C1 segment of cervical spinal cord (tissue), 14 donors: Measurements from ENCODE around the gene PEX19.
"Not testable (repeated sequence)": the region's sequence is repeated elsewhere in the genome, so short reads cannot be mapped to it uniquely, and the experiment has no call there.

ENCODE experiments used
- DNase-seq, 14 donors: peaks; one replicate each; lab custom pipeline; 2025; lab: John Stamatoyannopoulos, UW

The PEX19 gene, protein sequence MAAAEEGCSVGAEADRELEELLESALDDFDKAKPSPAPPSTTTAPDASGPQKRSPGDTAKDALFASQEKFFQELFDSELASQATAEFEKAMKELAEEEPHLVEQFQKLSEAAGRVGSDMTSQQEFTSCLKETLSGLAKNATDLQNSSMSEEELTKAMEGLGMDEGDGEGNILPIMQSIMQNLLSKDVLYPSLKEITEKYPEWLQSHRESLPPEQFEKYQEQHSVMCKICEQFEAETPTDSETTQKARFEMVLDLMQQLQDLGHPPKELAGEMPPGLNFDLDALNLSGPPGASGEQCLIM

DNA sequence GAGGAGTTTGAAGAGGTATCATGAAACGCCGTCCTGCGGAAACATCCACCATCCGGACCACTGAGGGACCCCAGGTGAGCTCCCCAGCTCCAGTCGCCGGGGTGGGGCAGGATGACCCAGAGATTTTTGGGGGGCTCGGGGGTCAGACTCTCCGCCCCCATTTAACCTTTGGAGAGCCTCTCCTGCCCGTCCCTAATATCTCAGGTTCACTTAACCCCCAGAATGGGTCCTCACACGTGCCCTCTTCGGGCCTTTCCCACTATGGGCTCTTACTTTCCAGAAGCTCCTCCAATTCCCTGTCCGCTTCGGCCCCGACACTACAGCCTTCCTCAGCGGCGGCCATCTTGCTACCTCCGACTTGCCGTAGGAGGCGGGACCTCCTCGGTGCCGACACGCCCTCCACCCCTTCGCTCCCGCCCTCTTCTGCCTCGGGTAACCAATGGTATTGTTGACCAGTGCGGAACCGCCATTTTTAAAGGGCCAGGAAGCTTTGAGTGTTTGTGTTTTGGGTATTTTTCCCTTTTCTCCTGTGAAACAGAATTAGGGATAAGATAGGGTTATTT is at the start of gene PEX19:
Gene PEX19, minus strand, starts transcription at position 352 of the 563 bp plus-strand sequence. Its CDS starts 9 bp downstream, at position 343.
- peak; percentile 20 to 91 (median 86) for DNase-seq

DNA sequence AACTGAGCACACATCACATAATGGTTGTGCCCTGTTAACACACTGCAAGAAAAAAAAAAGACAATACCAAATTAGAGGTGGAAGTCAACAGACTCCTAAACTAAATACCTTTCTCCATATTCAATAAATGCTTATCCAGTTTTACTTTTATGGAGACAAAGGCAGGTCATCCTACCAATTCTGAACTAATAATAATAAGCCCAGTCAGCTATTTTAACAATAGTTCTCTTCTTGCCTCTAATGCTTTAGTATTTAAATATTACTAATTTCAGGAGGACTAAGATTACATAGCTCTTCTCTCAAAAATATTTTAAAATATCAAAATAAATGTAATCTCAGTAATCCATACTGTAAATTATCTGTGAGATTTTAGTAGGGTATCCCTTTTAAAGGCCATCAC is 47.6 kb upstream of the PEX19 start:
- DNase-seq: no peak

DNA sequence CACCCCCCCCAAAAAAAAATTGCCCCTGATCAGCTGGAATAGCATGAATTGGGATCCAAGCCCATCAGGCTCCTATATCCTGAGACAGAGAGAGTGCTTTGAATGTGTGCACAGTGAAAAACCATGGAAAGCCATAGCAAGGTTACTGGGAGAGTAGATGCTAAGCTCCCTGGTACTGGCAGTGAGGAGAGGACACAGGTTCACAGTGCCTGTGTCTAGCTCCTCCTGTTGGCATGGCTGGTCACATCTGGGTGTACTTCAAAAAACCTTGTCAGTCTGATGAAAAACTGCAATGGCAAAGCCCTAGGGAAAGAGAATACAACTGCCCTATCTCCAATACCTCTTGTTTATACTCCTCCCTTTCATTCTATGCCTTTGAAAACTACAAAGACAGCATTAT is 45.2 kb upstream of the PEX19 start:
- DNase-seq: no peak

DNA sequence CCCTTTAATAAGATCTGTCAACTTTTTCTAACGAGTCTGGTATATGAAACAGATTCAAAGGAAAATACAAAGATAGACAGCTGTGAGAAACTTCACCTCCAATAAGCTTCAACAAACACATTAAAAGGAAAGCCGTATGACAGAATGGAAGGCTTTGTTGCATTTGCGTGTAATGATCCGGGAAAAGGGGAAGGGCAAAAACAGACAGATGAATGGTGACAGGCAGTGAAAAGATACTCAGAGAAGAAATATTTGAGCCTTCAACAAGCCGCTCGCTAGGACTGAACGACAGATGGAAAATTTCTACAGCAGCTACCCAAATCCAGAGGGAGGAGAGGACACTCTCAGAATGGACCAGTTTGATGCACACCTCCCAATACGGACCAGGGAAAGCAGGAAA is 43.3 kb upstream of the PEX19 start:
- peak in 8 of 14 donors; percentile 13 to 27 (median 19) for DNase-seq

DNA sequence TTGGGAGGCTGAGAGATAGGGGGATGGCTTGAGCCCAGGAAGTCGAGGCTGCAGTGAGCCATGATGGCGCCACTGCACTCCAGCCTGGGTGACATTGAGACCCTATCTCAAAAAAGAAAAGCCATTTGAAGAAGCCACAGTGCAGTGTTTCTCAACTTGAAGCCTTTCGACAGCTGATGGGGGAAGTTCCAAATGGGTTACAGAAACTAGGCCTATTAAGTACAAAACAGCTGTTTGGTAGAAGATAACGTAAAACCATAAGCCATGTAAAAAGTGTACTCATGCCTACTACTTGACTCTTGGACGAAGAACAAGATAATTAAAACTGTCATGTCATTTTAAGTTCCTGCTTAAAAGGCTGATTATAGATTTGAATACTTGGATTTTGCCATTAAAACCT is 41.5 kb upstream of the PEX19 start:
- no peak for DNase-seq

DNA sequence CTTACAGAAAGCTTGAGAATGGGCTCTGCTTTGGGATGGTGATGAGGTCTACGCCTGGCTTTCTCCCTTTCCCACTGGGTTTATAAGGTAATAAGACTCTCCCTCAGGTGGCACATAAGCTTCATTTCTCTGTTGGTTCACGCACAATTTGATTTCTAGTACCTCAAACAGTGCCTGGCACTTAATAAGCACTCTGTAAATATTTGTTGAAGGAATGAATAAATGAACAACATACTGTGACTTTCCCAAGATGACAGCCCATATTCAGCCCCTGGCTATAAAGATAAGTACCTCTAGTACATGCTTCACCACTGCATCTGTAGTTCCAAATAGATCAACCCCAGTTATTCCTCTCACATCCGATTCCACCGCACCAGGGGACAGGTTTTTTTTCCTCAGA is 40.3 kb upstream of the PEX19 start:
- no peak for DNase-seq

DNA sequence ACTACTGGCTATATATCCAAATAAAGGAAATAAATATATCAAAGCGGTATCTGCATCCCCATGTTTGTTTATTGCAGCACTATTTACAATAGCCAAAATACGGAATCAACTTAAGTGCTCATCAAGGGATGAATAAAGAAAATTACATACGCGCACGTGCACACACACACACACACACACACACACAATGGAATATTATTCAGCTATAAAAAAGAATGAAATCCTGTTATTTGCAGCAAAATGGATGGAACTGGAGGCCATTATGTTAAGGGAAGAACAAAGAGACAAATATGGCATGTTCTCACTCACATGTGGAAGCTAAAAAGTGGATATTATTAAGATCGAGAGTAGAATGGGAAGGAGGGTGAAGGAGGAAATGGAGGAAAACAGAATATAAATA is 37.9 kb upstream of the PEX19 start:
- no peak for DNase-seq

DNA sequence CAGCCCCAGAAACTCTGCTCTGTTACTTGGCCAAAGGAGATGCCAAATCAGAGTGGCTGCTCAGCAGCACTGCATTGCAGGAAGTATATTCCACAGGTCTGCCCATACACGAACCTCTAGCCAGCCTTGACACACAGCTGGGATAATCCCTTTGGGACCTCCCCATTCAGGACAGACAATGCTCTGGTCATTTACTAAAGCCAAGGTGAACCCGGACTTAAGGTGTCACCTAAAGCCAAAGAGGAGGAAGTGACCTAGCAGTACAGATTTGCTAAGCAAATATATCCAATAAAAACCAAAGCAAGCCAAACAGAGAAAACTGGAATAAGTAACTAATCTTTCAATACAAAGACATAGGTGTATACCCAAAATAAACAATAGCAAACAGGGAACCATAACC is 30.4 kb upstream of the PEX19 start:
- no peak for DNase-seq

DNA sequence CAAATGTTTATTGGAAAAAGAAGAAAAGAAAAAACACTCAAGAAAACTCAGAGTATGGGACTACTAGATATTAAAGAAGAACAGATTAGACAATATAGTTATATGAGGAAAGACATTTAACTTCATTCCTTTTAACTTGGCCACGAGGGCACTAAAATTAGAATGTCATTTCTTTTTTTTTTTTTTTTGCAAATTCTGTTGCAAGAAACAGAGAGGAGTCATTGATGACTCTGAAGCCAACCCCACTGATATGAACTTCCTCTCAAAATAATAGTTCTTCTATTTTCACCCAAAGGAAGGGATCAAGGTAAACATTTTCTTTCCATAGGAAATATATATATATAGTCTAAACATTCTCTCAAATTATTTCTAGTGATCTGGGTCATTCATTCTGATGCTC is 24.6 kb upstream of the PEX19 start:
- no peak for DNase-seq

DNA sequence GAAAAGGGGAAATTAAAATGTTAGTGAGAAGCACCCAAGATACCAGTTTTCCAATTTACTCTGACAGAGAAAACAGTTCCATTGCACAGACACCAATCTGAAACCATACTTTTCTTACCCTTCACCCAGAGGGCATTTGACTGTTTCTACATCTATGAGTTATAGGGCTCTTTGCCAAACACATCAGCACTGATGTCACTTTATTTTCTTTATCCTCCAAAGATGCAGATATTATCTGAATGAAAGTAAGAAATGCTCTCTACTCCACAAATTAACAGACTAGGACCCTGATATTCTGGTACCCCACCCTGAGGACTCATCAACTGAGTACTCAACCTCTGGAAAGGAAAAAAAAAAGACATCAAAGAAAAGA is 24.2 kb upstream of the PEX19 start:
- no peak for DNase-seq

DNA sequence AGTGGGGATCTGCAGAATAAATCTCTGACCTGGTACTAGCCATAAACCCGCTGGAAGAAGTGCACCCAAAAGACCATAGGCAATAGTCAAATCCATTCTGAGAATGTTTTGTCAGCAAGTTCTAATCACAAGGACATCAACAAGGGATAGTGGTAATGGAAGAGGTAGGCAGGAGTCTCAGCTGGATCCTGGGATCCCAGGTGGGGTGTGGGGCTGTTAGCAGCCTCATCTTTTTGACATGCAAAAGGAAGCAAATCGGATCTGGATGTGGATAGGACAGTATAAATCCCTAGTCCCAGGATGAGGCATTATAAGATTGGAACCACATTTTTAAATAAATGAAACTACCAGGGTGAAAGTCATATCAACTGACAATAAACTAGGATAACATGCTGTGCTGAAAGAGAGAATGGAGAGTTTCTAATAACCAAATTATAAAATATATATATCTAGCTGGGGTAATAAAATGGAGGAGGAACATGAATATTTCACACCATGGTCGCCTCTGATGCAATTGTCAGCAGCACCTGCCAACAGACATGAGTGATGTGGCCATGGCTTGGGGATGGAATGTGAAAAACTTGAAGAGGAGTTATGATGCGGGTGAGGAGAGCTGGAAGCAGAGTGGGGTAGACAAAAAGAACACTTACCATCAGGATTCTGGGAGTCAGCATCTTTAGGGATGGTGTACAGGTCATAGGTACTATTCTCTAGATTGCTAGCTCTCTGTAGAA is 23.7 kb upstream of the PEX19 start:
- DNase-seq: no peak

DNA sequence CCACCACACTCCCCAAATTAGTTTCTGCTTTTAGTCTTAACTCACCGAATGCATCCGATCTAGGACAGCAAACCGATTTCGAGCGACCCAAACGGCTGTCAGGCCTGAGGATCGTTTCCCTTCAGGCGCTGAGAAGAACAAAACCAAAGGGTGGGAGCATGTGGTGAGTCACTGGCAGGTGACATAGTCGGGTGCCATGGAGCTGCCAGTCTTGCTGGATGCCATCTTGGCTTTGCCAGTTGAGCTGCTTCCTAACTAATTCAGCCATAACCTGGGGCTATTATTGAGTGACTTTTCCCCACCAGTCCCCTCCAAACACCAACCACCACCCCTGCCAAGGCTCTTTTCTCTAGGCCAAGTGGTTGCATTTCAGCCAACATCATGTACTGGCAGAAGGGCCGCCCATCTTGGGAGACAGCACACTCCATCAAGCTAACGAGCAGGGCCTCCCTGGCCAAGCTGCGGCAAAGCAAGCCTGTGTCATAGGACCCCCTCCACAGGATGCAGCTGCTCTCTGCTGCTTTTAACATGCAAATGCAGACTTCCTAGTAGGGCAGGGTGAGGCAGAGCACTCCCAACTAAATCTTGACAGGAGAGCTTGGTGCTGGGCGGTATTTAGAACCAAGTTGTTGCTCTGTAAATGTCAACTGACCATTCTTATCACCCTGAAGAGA is 22.3 kb upstream of the PEX19 start:
- peak in 7 of 14 donors; percentile 10 to 61 (median 43) for DNase-seq

DNA sequence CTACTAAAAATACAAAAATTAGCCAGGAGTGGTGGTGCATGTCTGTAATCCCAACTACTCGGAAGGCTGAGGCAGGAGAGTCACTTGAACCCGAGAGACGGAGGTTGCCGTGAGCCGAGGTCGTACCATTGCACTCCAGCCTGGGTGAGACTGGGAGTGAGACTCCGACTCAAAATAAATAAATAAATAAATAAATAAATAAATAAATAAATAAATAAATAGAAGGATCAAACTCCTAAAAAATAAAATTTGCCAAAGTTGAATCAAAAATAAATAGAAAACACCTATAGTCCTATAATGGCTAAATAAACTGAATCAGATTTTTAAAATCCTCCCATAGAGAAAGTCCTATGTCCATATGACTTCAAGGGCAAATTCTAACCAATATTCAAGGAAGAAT is 15.2 kb upstream of the PEX19 start:
- DNase-seq: no peak

DNA sequence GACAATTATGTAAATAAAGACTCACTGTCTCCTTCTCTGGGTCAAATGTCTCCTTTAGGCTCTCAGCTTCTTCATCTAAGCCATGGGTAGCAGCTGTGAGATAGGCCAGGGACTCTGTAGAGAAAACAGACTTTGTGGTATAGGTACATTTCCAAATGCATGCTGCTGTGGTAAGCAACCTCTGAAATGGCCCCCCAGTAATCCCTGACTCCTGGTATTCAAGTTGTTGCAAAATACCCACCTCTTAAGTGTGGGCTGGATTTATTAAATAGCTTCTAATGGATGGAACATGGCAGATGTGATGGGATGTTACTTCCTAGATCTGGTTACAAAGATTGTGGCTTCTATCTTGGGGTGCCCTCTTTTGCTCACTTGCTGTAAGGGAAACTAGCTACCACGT is 11.1 kb upstream of the PEX19 start:
- DNase-seq: no peak

DNA sequence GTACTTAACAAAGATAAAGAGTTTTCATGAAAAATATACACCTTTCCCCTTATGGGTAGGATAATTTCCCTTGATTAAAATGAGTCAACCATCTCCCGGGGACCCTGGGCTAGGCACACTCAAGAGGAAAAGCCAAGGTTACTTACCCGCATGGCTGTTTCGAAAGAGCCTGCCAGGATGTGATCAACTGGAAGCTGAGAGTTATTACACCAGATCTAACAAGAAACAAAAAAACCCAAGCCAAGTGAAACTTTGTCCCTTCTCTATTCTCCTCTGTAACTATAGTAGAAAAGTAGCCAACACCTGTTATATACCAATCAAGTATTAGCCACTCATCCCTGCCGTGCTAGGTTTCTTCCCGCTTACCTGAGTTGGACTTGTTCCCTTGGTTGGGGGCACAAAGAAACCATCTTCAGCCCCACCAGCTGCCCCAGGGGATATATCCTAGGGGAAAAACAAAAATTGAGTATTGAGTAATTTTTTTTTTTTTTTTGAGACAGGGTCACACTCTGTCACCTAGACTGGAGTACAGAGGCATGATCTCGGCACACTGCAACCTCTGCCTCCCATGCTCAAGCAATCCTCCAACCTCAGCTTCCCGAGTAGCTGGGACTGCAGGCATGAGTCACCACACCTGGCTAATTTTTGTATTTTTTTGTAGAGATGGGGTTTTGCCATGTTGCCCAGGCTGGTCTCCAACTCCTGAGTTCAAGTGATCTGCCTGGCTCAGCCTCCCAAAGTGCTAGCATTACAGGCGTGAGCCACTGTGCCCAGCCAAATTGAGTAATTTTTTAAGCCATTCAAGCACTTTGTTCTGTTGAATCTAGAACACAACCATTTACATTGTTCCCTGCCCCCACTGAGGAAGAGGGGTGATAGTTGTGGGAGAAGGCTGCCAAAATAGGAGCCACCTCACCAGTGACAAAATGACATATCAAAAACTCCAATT is 8.4 kb upstream of the PEX19 start:
- DNase-seq: no peak

DNA sequence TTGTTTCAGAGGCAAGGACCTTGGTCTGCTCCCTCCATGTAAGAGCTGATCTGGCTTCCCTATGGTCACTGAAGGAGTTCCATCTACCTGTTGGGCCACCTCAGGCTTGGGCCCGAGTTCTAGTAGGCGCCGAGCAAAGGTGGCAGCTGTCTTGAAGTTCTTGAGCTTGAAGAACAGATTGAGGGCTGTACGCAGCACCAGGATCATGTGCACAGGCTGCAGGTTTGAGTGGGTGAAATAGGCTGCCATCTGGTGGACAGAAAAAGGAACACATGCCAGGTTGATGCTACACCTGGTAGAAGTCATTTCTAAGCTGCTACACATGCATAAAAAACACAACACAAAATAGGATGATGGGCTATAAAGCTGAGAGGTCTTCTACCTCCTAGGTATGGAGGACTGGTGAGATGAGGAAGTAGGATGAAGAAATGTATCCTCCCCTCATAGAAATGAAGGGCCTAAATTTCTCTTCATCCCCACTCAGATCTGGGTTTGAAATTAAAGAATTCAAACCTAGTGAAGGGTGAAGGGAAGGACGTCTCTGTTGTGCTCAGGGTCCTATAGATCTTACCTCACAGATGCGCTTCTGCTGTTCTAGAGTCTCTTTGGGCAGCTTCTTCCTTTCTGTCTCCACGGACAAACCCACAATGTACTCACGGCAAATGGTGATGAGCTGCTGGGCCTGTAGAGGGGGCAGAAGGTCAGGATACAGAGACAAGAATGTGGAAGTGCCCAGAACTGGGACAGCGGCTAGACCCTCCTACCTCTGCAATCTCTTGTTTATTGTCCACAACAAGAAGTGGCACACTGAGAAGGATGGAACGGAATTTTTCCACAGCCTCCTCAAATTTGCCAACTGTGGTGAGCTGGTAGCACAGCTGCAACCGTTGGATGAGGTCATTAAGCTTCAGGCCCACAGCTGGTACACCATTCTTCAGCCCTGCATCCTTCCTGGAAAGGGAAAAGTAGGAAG is 6.6 kb upstream of the PEX19 start:
- DNase-seq: peak in 11 of 14 donors; percentile 12 to 64 (median 26)

DNA sequence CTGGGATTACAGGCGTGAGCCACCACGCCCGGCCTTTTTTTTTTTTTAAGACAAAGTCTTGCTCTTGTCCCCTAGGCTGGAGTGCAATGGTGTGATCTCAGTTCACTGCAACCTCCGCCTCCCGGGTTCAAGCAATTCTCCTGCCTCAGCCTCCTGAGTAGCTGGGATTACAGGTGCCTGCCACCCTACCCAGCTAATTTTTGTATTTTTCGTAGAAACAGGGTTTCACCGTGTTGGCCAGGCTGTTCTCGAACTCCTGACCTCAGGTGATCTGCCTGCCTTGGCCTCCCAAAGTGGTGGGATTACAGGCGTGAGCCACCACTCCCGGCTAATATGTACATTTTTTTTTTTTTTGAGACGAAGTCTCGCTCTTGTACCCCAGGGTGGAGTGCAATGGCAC is 2.8 kb upstream of the PEX19 start:
- not testable (repeated sequence) for DNase-seq

DNA sequence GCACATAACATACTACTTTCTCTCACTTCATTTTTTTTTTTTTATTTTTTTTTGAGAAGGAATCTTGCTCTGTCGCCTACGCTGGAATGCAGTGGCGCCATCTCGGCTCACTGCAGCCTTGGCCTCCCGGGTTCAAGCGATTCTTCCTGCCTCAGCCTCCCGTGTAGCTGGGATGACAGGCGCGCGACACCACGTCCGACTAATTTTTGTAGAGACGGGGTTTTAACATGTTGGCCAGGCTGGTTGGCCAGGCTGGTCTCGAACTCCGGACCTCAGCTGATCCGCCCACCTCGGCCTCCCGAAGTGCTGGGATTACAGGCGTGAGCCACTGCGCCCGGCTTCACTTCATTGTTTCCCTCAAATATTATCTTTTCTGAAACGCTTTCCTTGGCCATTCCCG is 573 bp upstream of the PEX19 start:
- no peak for DNase-seq

DNA sequence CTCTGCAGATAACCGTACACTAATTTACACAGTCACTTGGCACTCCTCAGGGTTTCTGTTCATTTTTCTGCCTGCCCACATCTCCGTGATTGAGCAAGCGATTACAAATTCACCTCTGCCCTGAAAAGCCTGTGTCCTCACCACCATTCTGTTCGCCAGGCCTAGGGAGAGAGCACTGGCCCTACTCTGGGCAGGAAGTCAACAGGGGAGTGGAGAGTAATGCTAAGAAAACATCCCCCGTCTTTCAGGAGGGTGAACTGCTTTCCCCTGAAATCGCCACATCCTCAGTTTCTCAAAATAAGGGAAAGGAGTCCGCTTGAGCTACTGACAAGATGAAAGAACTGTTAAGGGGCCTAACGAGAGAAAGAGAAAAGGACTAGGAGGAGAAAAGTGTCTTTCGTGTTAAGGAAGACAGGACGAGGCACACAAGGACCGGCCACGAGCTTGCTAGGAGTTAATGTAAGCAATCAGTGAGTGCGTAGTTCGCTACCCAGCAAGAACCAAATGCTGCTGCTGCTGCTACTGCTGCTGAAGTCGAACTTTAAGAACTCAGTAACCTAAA is 632 bp downstream of the PEX19 start:
- peak in 1 of 14 donors; percentile 29 for DNase-seq

DNA sequence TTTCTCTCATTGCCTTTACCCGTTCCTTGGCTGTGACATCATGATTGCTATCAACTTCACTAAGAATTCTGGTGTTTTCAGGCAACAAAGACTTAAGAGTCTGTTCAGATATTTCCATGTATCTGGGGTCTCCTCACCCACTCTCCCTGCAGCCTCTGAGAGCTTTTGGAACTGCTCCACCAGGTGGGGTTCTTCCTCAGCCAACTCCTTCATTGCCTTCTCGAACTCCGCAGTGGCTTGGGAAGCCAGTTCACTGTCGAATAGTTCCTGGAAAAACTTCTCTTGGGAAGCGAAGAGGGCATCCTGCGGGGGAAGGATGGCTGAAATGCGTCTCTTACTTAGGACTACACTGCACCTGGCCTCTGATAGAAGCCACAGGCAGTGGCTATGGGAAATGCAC is 2.1 kb downstream of the PEX19 start:
- DNase-seq: no peak
